Measurements from ENCODE around the gene FHDC1.

FHDC1 gene

DNA sequence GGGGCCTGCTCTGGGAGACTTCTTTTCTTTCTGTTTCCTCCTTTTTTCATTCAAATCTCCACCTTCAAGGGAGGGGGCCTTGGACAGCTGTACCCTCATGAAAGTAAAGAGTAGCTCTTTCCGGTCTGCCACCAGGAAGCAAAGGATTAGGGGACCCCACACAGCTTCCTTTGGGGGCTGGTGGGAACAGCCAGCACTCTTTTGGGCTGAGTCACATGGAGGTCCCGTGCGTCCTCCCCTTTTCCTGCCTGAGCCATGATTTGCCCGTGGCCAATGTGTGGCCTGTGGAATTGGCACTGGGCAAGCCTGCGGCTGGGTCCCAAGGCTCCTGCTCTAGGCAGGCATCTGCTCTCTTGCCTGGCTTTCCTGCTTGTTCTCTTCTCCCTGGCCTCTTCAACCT, 65.5 kb downstream of the FHDC1 start:
- no peak for DNase-seq (ENCODE audit: low read depth)
- TF ChIP-seq, protein P1, sequence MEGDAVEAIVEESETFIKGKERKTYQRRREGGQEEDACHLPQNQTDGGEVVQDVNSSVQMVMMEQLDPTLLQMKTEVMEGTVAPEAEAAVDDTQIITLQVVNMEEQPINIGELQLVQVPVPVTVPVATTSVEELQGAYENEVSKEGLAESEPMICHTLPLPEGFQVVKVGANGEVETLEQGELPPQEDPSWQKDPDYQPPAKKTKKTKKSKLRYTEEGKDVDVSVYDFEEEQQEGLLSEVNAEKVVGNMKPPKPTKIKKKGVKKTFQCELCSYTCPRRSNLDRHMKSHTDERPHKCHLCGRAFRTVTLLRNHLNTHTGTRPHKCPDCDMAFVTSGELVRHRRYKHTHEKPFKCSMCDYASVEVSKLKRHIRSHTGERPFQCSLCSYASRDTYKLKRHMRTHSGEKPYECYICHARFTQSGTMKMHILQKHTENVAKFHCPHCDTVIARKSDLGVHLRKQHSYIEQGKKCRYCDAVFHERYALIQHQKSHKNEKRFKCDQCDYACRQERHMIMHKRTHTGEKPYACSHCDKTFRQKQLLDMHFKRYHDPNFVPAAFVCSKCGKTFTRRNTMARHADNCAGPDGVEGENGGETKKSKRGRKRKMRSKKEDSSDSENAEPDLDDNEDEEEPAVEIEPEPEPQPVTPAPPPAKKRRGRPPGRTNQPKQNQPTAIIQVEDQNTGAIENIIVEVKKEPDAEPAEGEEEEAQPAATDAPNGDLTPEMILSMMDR (IDR thresholded peaks at IDR 0.05; ENCODE audit: low read depth, low read length, missing control alignments), result no peak
- no peak overlapping the region for H3K4me3 ChIP-seq (ENCODE audit: low read depth, low read length)

DNA sequence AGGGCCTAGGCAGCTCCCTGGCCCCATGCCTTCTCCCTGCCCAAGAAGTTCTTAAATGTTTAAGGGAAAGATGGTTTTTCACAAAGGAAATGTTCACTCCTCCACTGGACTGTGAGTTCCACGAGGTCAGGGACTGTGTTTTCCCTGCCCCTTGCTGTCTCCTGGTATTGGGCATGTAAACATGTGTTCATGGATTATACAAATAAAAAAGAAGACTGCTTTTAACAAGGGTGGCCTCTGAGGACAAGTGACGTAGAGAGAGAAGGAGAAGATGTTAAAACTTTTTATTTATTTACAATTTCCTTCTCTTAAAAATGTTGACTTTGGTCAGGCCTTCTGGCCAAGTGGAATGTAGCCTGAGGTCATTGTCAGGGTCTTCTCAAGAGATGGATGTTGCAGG, 66.0 kb downstream of the FHDC1 start:
- TF ChIP-seq, protein P1 (IDR thresholded peaks at IDR 0.05; ENCODE audit: low read depth, low read length, missing control alignments), result no peak
- H3K4me3 ChIP-seq (ENCODE audit: low read depth, low read length), result no peak overlapping the region
- no peak for DNase-seq (ENCODE audit: low read depth)

DNA sequence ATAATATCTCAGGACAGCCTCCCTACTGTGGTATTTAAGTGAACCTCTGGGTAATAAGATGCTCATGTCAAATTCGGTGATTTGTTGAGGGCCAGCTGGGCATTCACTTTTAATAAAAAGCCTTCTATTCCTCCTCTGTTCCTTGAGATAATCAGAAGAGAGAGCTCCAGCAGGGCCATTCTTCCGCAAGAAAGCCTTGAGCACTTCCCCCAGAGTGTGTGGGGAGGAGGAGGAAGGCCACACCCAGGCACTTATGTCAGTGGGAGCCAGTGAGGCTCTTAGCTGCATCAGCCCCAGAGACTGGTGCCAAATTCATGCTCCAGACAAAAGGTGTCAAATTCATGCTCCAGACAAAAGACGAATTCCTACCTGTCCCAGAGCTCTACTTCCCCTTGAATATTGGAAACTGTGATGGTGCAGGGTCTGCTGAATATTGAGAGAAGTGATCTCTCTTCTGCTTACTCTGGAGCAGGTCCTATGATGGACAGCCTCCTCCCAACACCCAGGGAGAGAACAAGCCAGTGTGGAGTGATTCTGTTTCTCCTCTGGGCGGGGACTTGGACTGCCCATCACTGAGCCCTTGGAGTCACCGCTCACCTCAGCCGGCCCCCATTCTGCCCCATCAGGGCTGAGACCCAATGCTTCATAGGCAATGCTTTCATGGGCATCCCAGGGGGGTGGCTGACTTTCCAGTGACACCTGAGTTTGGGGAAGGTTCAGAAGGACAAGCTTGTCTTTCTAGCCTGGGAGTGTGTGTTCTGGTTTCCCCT, 68.1 kb downstream of the FHDC1 start:
- no peak overlapping the region for H3K4me3 ChIP-seq (ENCODE audit: low read depth, low read length)
- TF ChIP-seq, protein P1 (IDR thresholded peaks at IDR 0.05; ENCODE audit: low read depth, low read length, missing control alignments), result no peak
- DNase-seq (ENCODE audit: low read depth), result no peak

DNA sequence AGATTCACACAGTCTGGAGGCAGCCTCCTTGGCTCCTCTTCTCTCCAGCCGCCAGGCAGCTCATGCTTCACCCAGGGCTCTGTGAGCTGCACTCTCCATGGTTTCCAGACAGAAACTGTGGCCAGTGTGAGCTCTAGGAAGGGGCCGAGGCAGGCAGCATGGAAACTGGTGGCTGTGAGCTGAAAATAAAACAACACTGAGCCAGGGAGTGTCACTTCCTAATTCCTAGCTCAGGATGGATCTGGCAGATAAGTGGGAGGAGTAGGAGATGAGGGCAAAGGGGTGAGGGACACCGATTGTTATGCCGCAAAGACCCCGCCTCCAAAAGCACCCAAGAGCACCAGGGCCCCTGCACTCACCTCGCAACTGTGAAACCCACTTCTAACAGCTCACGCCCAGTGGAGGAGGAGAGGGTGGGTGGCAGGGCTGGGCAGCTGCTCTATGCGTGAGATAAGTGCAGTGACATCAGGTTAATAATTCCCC, 69.8 kb downstream of the FHDC1 start:
- no peak overlapping the region for H3K4me3 ChIP-seq (ENCODE audit: low read depth, low read length)
- TF ChIP-seq, protein P1 (IDR thresholded peaks at IDR 0.05; ENCODE audit: low read depth, low read length, missing control alignments), result no peak
- no peak for DNase-seq (ENCODE audit: low read depth)

DNA sequence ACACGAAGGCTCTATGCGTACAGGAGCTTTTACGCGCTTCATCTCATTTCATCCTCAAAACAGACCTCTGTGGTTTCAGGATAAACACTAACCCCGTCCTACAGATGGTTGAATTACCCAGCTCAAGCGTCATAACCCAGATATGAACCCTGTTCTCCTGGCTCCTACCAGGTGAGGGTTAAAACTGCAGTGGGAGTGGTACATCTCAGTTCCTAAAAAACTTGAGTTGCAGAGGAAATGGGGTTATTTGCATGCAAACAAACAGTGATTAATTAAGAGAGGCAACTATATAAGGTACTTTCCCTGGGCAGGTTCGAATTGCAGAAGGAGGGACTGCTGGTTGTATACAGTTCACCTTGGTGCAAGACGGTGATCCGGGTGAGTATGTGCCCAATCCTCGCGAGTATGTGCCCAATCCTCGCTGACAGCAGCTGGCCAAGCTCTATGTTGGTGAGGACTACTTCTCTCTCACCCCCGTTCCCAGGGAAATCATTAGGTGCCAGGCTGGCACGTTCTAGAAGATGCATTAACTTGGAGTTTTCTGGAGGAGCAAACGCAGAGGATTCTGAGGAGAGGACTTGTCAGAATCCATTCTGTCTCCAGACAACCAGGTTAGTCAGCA, 72.6 kb downstream of the FHDC1 start:
- H3K4me3 ChIP-seq (ENCODE audit: low read depth, low read length), result no peak overlapping the region
- TF ChIP-seq, protein P1 (IDR thresholded peaks at IDR 0.05; ENCODE audit: low read depth, low read length, missing control alignments), result no peak
- peak; percentile 22 for DNase-seq (ENCODE audit: low read depth)

DNA sequence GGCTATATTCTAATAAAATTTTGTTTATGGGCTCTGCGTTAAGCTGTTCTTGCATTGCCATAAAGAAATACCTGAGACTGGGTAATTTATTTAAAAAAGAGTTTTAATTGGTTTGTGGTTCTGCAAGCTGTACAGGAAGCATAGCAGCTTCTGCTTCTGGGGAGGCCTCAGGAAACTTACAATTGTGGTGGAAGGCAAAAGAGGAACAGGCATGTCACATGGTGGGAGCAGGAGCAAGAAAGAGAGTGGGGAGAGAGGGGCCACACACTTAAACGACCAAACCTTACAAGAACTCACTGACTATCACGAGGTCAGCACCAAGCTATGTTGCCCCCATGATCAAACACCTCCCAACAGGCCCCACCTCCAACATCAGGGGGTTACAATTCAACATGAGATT, 74.0 kb downstream of the FHDC1 start:
- no peak overlapping the region for H3K4me3 ChIP-seq (ENCODE audit: low read depth, low read length)
- TF ChIP-seq, protein P1 (IDR thresholded peaks at IDR 0.05; ENCODE audit: low read depth, low read length, missing control alignments), result no peak
- no peak for DNase-seq (ENCODE audit: low read depth)

All from GM12864 (cell line).